MM.1S (cell line): ENCODE results near the gene MAPK6.

ENCODE experiments used
- CTCF ChIP-seq: fragments of 300-600 bp; sonication (generic); IDR thresholded peaks from 2 replicates; pipeline ENCODE4 v1.5.1; 2016; ENCODE audit warnings: antibody characterized with exemption, low read length, mixed read lengths
- EZH2phosphoT487 ChIP-seq: fragments of 300-600 bp; sonication (generic); IDR thresholded peaks from 2 replicates; pipeline ENCODE4 v1.6.1; 2018; ENCODE audit warnings: antibody characterized with exemption, low read length

- no peak for TF ChIP-seq CTCF
- no peak for TF ChIP-seq EZH2phosphoT487
These were observed 1.4 kb downstream of the MAPK6 start for GRCh38 chr15:52020221-52021085.
